Activated gamma-delta T cell (primary cell): ENCODE measurements around the gene OR10R2.

Source experiments
- DNase-seq: peaks from one replicate; lab custom pipeline; 2025; lab: John Stamatoyannopoulos, UW

The OR10R2 gene

DNA sequence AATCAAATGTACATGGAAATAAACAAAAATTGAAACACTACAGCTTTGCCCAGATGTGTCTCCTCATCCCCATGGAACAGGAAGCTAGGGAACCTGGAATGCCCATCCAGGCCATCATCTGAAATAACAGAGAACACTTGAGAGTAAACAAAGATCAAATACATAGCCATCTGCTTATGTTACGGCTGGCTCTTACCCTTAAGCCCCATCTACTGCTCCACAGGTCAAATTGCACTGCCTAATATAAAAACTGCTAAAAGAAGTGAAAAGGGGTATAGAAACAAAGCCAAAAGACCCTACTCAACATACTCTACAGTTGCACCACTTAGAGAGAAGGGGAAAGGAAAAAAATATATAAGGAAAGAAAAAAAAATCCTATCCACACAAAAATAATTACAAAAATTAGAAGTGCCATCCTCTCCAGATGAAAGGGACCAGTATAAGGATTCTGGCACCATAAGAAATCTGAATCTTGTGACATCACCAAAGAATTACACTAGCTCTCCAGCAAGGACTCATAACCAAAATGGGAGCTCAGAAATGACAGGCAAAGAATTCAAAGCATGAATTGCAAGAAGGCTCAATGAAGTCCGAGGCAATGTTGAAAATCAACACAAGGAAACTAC lies 55.3 kb downstream of the OR10R2 start:
- DNase-seq: no peak
